GM19468 (cell line): ENCODE results near the gene C16orf92.

Experiments
- ATAC-seq: cut with Tn5 transposase; IDR thresholded peaks from one replicate; pipeline ENCODE4 v1.9.1; 2021; ENCODE audit warnings: mild to moderate bottlenecking, moderate library complexity, moderate number of reproducible peaks; ENCODE audit not compliant: unreplicated experiment; ENCODE audit errors: extremely low read depth

Gene C16orf92

GRCh38 chr16:30069611-30070462, 46.8 kb downstream of the C16orf92 start:
- ATAC-seq: no peak

GRCh38 chr16:30070490-30070889, 47.5 kb downstream of the C16orf92 start:
- no peak for ATAC-seq
